Epithelial cell of proximal tubule (primary cell): ENCODE results near the gene CXorf49. TPM values are rescaled to one million over a fixed set of nuclear protein-coding genes. Genes with fewer than 3 reads are reported as not detected.
"Not testable (repeated sequence)": the region's sequence is repeated elsewhere in the genome, so short reads cannot be mapped to it uniquely, and the experiment has no call there.

Experiments used
- DNase-seq: peaks from one replicate; pipeline ENCODE4 v3.0.0-alpha.2; 2011; ENCODE audit warnings: low read depth
- H3K4me3 ChIP-seq: 2 replicates; pipeline ENCODE4 v1.5.1; 2011; ENCODE audit warnings: low read depth, mild to moderate bottlenecking, low read length
- CTCF ChIP-seq: conservative IDR thresholded peaks from 2 replicates; pipeline ENCODE4 v1.5.1; 2012; ENCODE audit warnings: low read depth, mild to moderate bottlenecking, low read length
- total RNA-seq: library from RNA; depleted of rRNA; stranded (reverse); fragments of >200 nt; gene quantifications from 2 replicates; pipeline ENCODE4 v1.2.3, GENCODE V29; 2015

CXorf49 gene
- total RNA-seq, 1 donor from 2014 or later = 70.9 TPM

GRCh38 chrX:71679575-71680207, 38.4 kb downstream of the CXorf49 start:
- no peak for TF ChIP-seq CTCF
- H3K4me3 ChIP-seq = no peak overlapping the region
- no peak for DNase-seq

- not testable (repeated sequence) for DNase-seq, H3K4me3 ChIP-seq
Measured at GRCh38 chrX:71677195-71677594, 40.9 kb downstream of the CXorf49 start.

- H3K4me3 ChIP-seq, DNase-seq: not testable (repeated sequence)
Measured at GRCh38 chrX:71676068-71676795, 41.9 kb downstream of the CXorf49 start.

GRCh38 chrX:71675636-71676035, 42.4 kb downstream of the CXorf49 start:
- H3K4me3 ChIP-seq, DNase-seq: not testable (repeated sequence)

GRCh38 chrX:71671938-71672337, 46.1 kb downstream of the CXorf49 start:
- no peak for TF ChIP-seq CTCF
- no peak for DNase-seq
- H3K4me3 ChIP-seq = no peak overlapping the region

- no peak overlapping the region for H3K4me3 ChIP-seq
- TF ChIP-seq CTCF = no peak
- DNase-seq = no peak
Measured at GRCh38 chrX:71671043-71671780, 46.9 kb downstream of the CXorf49 start.

GRCh38 chrX:71669947-71670346, 48.1 kb downstream of the CXorf49 start:
- not testable (repeated sequence) for H3K4me3 ChIP-seq, DNase-seq
- TF ChIP-seq CTCF = peak; percentile 46

- no peak for TF ChIP-seq CTCF
- no peak overlapping the region for H3K4me3 ChIP-seq
- no peak for DNase-seq
Measured at GRCh38 chrX:71669492-71669891, 48.6 kb downstream of the CXorf49 start.
